Activated CD8-positive, alpha-beta T cell treated with anti-CD3 and anti-CD28 coated beads for 36 hours (primary cell): ENCODE data around the gene PDCL2. TPM values are rescaled to one million over a fixed set of nuclear protein-coding genes. Genes with fewer than 3 reads are reported as not detected.

Experiments used
- ATAC-seq: fragments of 200-7000 bp; cut with Tn5 transposase; one replicate; pipeline ENCODE4 v1.10.0; 2021; ENCODE audit warnings: mild to moderate bottlenecking, moderate library complexity
- CTCF ChIA-PET: fragments of 350-600 bp; sonication (Branson Sonifier 250); formaldehyde crosslinking; loops from one replicate; lab custom pipeline; 2021; ENCODE audit warnings: antibody characterized with exemption; lab: Charles Lee
- POLR2A ChIA-PET: fragments of 350-600 bp; sonication (Branson Sonifier 250); formaldehyde crosslinking; loops from one replicate; lab custom pipeline; 2021; ENCODE audit warnings: antibody characterized with exemption; lab: Charles Lee
- DNase-seq: peaks from one replicate; pipeline ENCODE4 v3.0.0-alpha.2; 2020
- H3K27ac Mint-ChIP-seq: one replicate; pipeline ENCODE4 v1.8.0; 2021; ENCODE audit warnings: mild to moderate bottlenecking, mixed read lengths
- H3K27me3 Mint-ChIP-seq: one replicate; pipeline ENCODE4 v1.8.0; 2021; ENCODE audit warnings: mixed read lengths
- H3K36me3 Mint-ChIP-seq: one replicate; pipeline ENCODE4 v1.8.0; 2021; ENCODE audit warnings: low read depth, mixed read lengths
- H3K4me1 Mint-ChIP-seq: one replicate; pipeline ENCODE4 v1.8.0; 2021; ENCODE audit warnings: low read depth, mixed read lengths
- H3K4me3 Mint-ChIP-seq: one replicate; pipeline ENCODE4 v1.8.0; 2021; ENCODE audit warnings: mild to moderate bottlenecking, moderate library complexity, mixed read lengths
- H3K9me3 Mint-ChIP-seq: one replicate; pipeline ENCODE4 v1.8.0; 2021; ENCODE audit warnings: mixed read lengths
- intact Hi-C: fragments of 100-400 bp; cut with micrococcal nuclease; formaldehyde crosslinking; loops from one replicate; pipeline ENCODE4 v1.10.0; 2022
- total RNA-seq, 2 experiments: library from RNA; stranded (reverse); gene quantifications; one replicate each; pipeline ENCODE4 v1.2.3, GENCODE V29; 2021
- TF ChIP-seq, protein P1 (sequence below): fragments of 200-600 bp; IDR thresholded peaks from one replicate; pipeline ENCODE4 v1.8.0; 2022; ENCODE audit warnings: antibody characterized with exemption, mild to moderate bottlenecking

PDCL2 gene
- total RNA-seq, 2 experiments from 2014 or later: not detected

DNA sequence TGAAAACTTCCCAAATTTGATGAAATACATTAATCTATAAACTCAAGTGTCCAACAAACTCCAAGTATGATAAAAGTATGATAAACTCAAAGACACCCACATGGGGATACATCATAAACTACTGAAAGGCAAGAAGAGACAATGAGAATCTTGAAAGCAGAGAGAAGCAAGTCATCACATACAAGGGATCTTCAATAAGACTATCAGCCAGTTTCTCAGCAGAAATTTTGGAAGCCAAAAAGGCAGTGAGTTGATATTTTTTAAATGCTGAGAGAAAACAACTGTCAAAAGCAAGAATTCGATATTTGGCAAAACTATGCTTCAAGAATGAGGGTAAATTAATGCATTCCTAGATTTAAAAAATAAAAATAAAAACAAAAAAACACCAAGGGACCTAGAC is 16.5 kb downstream of the PDCL2 start:
- intact Hi-C loops: no loop called here
- H3K4me3 Mint-ChIP-seq: no peak overlapping the region
- H3K36me3 Mint-ChIP-seq: no peaks in the 10 kb centered on the region
- peaks cover 23% of the 10 kb centered on the region for H3K9me3 Mint-ChIP-seq
- DNase-seq (no peak), ATAC-seq (no peak)
- no peak overlapping the region for H3K27ac Mint-ChIP-seq
- TF ChIP-seq, protein P1, sequence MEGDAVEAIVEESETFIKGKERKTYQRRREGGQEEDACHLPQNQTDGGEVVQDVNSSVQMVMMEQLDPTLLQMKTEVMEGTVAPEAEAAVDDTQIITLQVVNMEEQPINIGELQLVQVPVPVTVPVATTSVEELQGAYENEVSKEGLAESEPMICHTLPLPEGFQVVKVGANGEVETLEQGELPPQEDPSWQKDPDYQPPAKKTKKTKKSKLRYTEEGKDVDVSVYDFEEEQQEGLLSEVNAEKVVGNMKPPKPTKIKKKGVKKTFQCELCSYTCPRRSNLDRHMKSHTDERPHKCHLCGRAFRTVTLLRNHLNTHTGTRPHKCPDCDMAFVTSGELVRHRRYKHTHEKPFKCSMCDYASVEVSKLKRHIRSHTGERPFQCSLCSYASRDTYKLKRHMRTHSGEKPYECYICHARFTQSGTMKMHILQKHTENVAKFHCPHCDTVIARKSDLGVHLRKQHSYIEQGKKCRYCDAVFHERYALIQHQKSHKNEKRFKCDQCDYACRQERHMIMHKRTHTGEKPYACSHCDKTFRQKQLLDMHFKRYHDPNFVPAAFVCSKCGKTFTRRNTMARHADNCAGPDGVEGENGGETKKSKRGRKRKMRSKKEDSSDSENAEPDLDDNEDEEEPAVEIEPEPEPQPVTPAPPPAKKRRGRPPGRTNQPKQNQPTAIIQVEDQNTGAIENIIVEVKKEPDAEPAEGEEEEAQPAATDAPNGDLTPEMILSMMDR: no peak
- H3K27me3 Mint-ChIP-seq: peaks cover 2% of the 10 kb centered on the region
- H3K4me1 Mint-ChIP-seq: peaks cover 6% of the 10 kb centered on the region
- CTCF ChIA-PET: no interaction called here
- POLR2A ChIA-PET: no interaction called here

DNA sequence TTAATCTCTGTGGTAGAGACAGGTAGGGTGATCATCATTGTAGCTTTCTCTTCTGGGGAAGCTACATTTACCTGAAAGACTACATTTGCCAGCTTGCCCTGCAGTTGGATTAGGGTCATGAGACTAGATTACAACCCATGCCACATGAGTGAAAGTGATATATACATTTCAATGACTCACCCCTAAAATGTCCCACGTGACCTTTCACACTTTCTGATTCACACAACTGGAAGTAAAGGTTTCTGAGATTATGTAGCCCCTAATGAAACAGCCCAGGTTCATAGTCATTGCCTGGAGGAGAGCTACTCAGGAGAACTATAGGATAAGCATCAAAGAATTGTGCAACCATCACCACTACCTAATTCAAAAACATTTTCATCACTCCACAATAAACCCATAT is 17.8 kb downstream of the PDCL2 start:
- CTCF ChIA-PET: no interaction called here
- TF ChIP-seq, protein P1: no peak
- intact Hi-C loops: no loop called here
- ATAC-seq (peak; percentile 94), DNase-seq (peak; percentile 46)
- H3K27me3 Mint-ChIP-seq: peaks cover 2% of the 10 kb centered on the region
- peaks cover 6% of the 10 kb centered on the region for H3K4me1 Mint-ChIP-seq
- no peak overlapping the region for H3K27ac Mint-ChIP-seq
- no peaks in the 10 kb centered on the region for H3K36me3 Mint-ChIP-seq
- no peak overlapping the region for H3K4me3 Mint-ChIP-seq
- POLR2A ChIA-PET: no interaction called here
- peaks cover 23% of the 10 kb centered on the region for H3K9me3 Mint-ChIP-seq

DNA sequence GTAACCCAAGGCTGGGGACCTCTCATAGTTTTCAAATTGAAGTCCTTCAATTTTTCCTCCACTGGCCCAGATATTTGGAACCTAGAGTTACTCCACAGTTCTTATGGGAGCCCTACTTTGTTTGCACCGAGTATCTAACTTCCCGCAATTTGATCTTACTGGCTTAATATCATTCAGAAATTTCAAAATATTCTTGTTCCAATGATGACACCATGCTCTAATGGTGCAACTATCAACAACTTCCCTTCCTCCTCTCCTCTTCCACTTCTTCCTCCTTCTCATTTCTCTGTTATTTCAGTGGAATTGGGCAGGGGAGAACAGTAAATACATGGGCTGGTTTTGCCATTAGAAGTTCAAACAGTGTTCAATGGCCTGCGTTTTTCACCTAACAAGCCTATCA is 20.2 kb downstream of the PDCL2 start:
- CTCF ChIA-PET: no interaction called here
- Mint-ChIP-seq H3K27me3 (peaks cover 4% of the 10 kb centered on the region), H3K4me3 (no peak overlapping the region), H3K27ac (no peak overlapping the region), H3K4me1 (peaks cover 6% of the 10 kb centered on the region), H3K36me3 (no peaks in the 10 kb centered on the region), H3K9me3 (peaks cover 13% of the 10 kb centered on the region)
- TF ChIP-seq, protein P1: no peak
- POLR2A ChIA-PET: no interaction called here
- DNase-seq (no peak), ATAC-seq (no peak)
- intact Hi-C loops: no loop called here

- no peaks in the 10 kb centered on the region for H3K9me3 Mint-ChIP-seq
- no peak overlapping the region for H3K27ac Mint-ChIP-seq
- intact Hi-C loops: no loop called here
- TF ChIP-seq, protein P1: no peak
- H3K27me3 Mint-ChIP-seq: peaks cover 4% of the 10 kb centered on the region
- POLR2A ChIA-PET: no interaction called here
- DNase-seq (no peak), ATAC-seq (no peak)
- H3K36me3 Mint-ChIP-seq: no peaks in the 10 kb centered on the region
- H3K4me1 Mint-ChIP-seq: no peaks in the 10 kb centered on the region
- CTCF ChIA-PET: interaction anchor here (1.8 kb wide), 1 partner anchor 10 kb away, joined by 4 read pairs; no protein-coding TSS in a partner anchor
- no peak overlapping the region for H3K4me3 Mint-ChIP-seq
Measured at GRCh38 chr4:55568905-55569504, 23.0 kb downstream of the PDCL2 start.

GRCh38 chr4:55561889-55562288 is 30.2 kb downstream of the PDCL2 start:
- TF ChIP-seq, protein P1: no peak
- peak; percentile 90 for ATAC-seq
- ChIA-PET POLR2A (interaction anchor here (0.8 kb wide), 1 partner anchor 16 kb away, joined by 3 read pairs; no protein-coding TSS in a partner anchor), CTCF (interaction anchor here (0.7 kb wide), 1 partner anchor 9 kb away, joined by 3 read pairs; no protein-coding TSS in a partner anchor)
- Mint-ChIP-seq H3K9me3 (peaks cover 4% of the 10 kb centered on the region), H3K27ac (no peak overlapping the region), H3K27me3 (peaks cover 19% of the 10 kb centered on the region), H3K4me1 (peaks cover 13% of the 10 kb centered on the region), H3K4me3 (peak overlapping the region; percentile 38), H3K36me3 (no peaks in the 10 kb centered on the region)
- intact Hi-C loops: no loop called here
- peak; percentile 26 for DNase-seq
